OCI-LY7 (cell line): ENCODE data around the gene GPR32. TPM values are rescaled to one million over a fixed set of nuclear protein-coding genes. Genes with fewer than 3 reads are reported as not detected.

Experiments
- BruUV-seq: library from RNA; stranded (reverse); fragments of 400-500 nt; replicated peaks from 2 replicates; lab custom pipeline; 2021; lab: Mats Ljungman, UMichigan
- CTCF ChIA-PET: fragments of 300-600 bp; sonication (Branson Sonifier 250); formaldehyde crosslinking; loops from one replicate; lab custom pipeline; 2022; ENCODE audit warnings: antibody characterized with exemption; ENCODE audit not compliant: unreplicated experiment; lab: Charles Lee
- POLR2A ChIA-PET: fragments of 300-600 bp; sonication (Branson Sonifier 250); formaldehyde crosslinking; loops from one replicate; lab custom pipeline; 2022; ENCODE audit warnings: antibody characterized with exemption; lab: Charles Lee
- DNase-seq: peaks from one replicate; pipeline ENCODE4 v3.0.0-alpha.2; 2015; ENCODE audit warnings: low spot score
- H2AFZ ChIP-seq: fragments of 200-600 bp; sonication (generic), shearing (Covaris generic); 2 replicates; pipeline ENCODE4 v1.6.1; 2014; ENCODE audit warnings: mild to moderate bottlenecking, antibody characterized with exemption, low read length, moderate library complexity
- H3K27ac ChIP-seq: fragments of 200-600 bp; sonication (generic); 2 replicates; pipeline ENCODE4 v1.5.1; 2014; ENCODE audit warnings: mixed run types, low read depth, mild to moderate bottlenecking, moderate library complexity, low read length, inconsistent platforms; ENCODE audit not compliant: poor library complexity, severe bottlenecking
- H3K36me3 ChIP-seq: fragments of 200-600 bp; sonication (generic); 2 replicates; pipeline ENCODE4 v1.6.1; 2014; ENCODE audit warnings: mild to moderate bottlenecking, antibody characterized with exemption, low read length, moderate library complexity, mixed read lengths; ENCODE audit not compliant: insufficient read depth
- H3K4me1 ChIP-seq: fragments of 200-600 bp; sonication (generic); 2 replicates; pipeline ENCODE4 v1.5.1; 2014; ENCODE audit warnings: mild to moderate bottlenecking, low read length; ENCODE audit not compliant: insufficient read depth, poor library complexity, severe bottlenecking
- H3K4me2 ChIP-seq: fragments of 200-600 bp; sonication (generic); 2 replicates; pipeline ENCODE4 v1.6.1; 2014; ENCODE audit warnings: mild to moderate bottlenecking, low read length
- H3K4me3 ChIP-seq: fragments of 200-600 bp; sonication (generic); 2 replicates; pipeline ENCODE4 v1.5.1; 2014; ENCODE audit warnings: mild to moderate bottlenecking, low read depth, low read length; ENCODE audit not compliant: poor library complexity, severe bottlenecking
- H3K79me2 ChIP-seq: fragments of 200-600 bp; sonication (generic); 2 replicates; pipeline ENCODE4 v1.6.1; 2016; ENCODE audit warnings: low read depth, mild to moderate bottlenecking, low read length, moderate library complexity, mixed read lengths; ENCODE audit not compliant: insufficient read depth
- H3K9me2 ChIP-seq: fragments of 200-600 bp; sonication (generic); 2 replicates; pipeline ENCODE4 v1.6.1; 2016; ENCODE audit warnings: mild to moderate bottlenecking, low read length, mixed read lengths; ENCODE audit not compliant: insufficient read depth
- H3K9me3 ChIP-seq: fragments of 200-600 bp; sonication (generic); 2 replicates; pipeline ENCODE4 v1.6.1; 2014; ENCODE audit warnings: mild to moderate bottlenecking, mixed run types, low read length, mixed read lengths
- H4K20me1 ChIP-seq: fragments of 200-600 bp; sonication (generic); 2 replicates; pipeline ENCODE4 v1.6.1; 2014; ENCODE audit warnings: mild to moderate bottlenecking, antibody characterized with exemption, low read length, moderate library complexity, mixed read lengths; ENCODE audit not compliant: insufficient read depth
- EZH2phosphoT487 ChIP-seq: fragments of 200-600 bp; sonication (generic); IDR thresholded peaks from 2 replicates; pipeline ENCODE4 v1.6.1; 2018; ENCODE audit warnings: low read depth, borderline replicate concordance, mild to moderate bottlenecking, mixed run types, antibody characterized with exemption, low read length, moderate library complexity, mixed read lengths
- intact Hi-C: fragments of 100-400 bp; cut with micrococcal nuclease; formaldehyde crosslinking; loops from one replicate; pipeline ENCODE4 v1.10.0; 2022; ENCODE audit not compliant: unreplicated experiment
- total RNA-seq, 2 experiments: library from RNA; depleted of rRNA in 1 of 2; stranded (reverse); fragments of >200 nt in 1 of 2; shearing (Covaris generic) in 1 of 2; gene quantifications; 2 replicates each; pipeline ENCODE4 v1.2.3, GENCODE V29; 2014 to 2022
- TF ChIP-seq, protein P1 (sequence below): fragments of 200-600 bp; sonication (generic); conservative IDR thresholded peaks from 2 replicates; pipeline ENCODE4 v1.5.1; 2014; ENCODE audit warnings: mild to moderate bottlenecking, antibody characterized with exemption, low read length, moderate library complexity, mixed read lengths

GPR32 gene
- total RNA-seq, 2 experiments from 2014 or later: not detected

DNA sequence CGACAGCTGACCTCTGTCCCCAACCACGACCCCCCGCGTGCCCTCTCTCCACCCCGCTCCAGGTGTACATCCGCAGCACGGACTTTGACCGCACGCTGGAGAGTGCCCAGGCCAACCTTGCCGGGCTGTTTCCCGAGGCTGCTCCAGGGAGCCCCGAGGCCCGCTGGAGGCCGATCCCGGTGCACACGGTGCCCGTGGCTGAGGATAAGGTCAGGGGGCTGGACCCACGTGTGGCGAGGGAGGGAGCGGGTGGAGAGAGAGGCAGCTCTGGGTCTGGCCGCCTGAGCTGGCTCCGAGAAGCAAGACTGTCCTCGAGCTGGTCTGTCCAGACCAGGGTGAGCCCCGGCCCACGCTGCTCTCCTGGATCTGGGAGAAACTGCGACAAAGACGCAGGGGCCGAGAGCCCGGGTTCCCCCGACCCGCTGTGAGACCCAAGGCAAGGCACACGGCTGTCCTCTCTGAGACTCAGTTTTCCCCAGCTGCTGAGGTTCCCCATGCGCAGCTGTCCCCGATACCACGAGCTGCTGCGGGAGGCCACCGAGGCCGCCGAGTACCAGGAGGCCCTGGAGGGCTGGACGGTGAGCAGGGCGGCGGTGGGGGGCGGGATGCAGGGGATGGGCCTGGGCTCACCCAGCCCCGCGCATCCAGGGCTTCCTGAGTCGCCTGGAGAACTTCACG lies 21.5 kb downstream of the GPR32 start:
- TF ChIP-seq EZH2phosphoT487: no peak
- no peak overlapping the region for H3K4me3 ChIP-seq
- 0 out of 2 replicates have a peak, but pooled peaks cover under 1% of the 10 kb centered on the region for H4K20me1 ChIP-seq
- intact Hi-C loops: no loop called here
- ChIA-PET POLR2A (interaction anchor here (1.2 kb wide), 1 partner anchor 78 kb away, joined by 3 read pairs; no protein-coding TSS in a partner anchor), CTCF (no interaction called here)
- no peak overlapping the region for H2AFZ ChIP-seq
- H3K9me3 ChIP-seq: no peaks in the 10 kb centered on the region
- H3K27ac ChIP-seq: no peak overlapping the region
- H3K36me3 ChIP-seq: peaks cover 18% of the 10 kb centered on the region
- DNase-seq: no peak
- no peaks in the 10 kb centered on the region for H3K9me2 ChIP-seq
- no TSS peak for BruUV-seq
- no peaks in the 10 kb centered on the region for H3K79me2 ChIP-seq
- no peak overlapping the region for H3K4me2 ChIP-seq
- peaks cover 8% of the 10 kb centered on the region for H3K4me1 ChIP-seq

DNA sequence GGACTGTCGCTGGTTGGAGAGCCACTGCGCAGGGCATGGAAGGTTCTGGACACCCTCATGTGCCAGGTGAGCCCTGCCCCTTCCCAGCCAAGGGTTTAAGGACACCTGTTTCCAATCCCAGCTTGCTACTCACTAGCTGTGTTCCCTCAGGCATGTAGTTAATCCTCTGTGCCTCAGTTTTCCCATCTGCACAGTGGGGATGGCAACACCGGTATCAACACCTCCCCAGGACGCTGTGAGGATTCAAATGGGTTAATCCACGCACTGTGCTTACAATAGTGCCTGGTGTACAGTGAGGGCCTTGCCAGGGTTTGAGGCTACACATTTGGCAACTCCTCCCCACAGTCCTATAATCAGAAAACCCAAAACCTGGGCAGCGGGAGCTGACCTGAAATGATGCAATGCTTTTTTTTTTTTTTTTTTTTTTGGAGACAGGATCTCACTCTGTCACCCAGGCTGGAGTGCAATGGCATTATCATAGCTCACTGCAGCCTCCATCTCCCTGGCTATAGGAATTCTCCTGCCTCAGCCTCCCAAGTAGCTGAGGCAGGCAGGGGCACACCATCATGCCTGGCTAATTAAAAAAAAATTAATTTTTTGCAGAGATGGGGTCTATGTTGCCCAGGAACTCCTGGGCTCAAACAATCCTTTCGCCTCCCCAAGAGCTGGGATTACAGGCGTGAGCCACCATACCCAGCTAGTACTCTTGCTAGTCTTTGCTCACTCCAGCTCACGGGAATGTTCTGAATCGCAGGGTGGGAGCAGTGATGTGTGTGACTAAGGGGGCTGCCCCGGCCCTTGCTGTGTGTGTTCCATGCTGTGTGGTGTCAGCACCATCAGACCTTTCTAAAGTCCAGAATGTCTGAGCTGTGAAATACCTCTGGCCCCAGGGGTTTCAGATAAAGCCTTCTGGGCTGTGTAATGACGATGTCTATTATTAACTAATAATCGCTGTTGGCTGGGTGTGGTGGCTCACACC lies 22.3 kb downstream of the GPR32 start:
- POLR2A ChIA-PET: interaction anchor here (1.2 kb wide), 1 partner anchor 79 kb away, joined by 3 read pairs; no protein-coding TSS in a partner anchor
- no peaks in the 10 kb centered on the region for H3K9me3 ChIP-seq
- H3K79me2 ChIP-seq: no peaks in the 10 kb centered on the region
- no peak overlapping the region for H3K27ac ChIP-seq
- CTCF ChIA-PET: no interaction called here
- H4K20me1 ChIP-seq: 0 out of 2 replicates have a peak, but pooled peaks cover 6% of the 10 kb centered on the region
- BruUV-seq: no TSS peak
- peaks cover 8% of the 10 kb centered on the region for H3K4me1 ChIP-seq
- peaks cover 26% of the 10 kb centered on the region for H3K36me3 ChIP-seq
- TF ChIP-seq EZH2phosphoT487: no peak
- H3K4me2 ChIP-seq: no peak overlapping the region
- no peak overlapping the region for H3K4me3 ChIP-seq
- H2AFZ ChIP-seq: no peak overlapping the region
- intact Hi-C loops: no loop called here
- no peaks in the 10 kb centered on the region for H3K9me2 ChIP-seq
- DNase-seq: no peak

DNA sequence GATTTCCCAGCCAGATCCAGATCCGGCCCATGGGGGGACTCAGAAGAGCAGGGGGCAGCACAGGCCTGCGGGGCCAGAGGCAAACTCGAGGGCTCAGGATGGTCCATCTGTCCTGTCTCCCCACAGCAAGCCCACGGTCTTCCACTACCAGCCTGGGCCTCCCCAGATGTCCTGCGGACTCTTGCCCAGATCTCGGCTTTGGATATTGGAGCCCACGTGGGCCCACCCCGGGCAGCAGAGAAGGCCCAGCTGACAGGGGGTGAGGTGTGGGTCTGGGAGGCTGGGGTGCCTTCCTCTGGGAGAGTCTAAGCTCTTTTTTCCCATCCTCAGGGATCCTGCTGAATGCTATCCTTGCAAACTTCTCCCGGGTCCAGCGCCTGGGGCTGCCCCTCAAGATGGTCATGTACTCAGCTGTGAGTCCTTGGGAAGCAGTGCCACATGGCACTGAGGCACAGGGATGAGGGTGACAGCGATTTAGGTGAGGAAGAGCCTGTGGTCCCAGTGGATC lies 23.3 kb downstream of the GPR32 start:
- ChIA-PET CTCF (no interaction called here), POLR2A (no interaction called here)
- BruUV-seq: TSS peak; percentile 20
- Histone ChIP-seq H3K4me3 (no peak overlapping the region), H3K36me3 (peaks cover 37% of the 10 kb centered on the region), H3K4me1 (peaks cover 8% of the 10 kb centered on the region), H3K9me2 (no peaks in the 10 kb centered on the region), H3K27ac (no peak overlapping the region), H2AFZ (no peak overlapping the region), H4K20me1 (peaks cover 12% of the 10 kb centered on the region; the same call in 1 of the 2 replicates), H3K4me2 (no peak overlapping the region), H3K79me2 (no peaks in the 10 kb centered on the region), H3K9me3 (no peaks in the 10 kb centered on the region)
- DNase-seq: no peak
- intact Hi-C loops: no loop called here
- TF ChIP-seq, protein P1, sequence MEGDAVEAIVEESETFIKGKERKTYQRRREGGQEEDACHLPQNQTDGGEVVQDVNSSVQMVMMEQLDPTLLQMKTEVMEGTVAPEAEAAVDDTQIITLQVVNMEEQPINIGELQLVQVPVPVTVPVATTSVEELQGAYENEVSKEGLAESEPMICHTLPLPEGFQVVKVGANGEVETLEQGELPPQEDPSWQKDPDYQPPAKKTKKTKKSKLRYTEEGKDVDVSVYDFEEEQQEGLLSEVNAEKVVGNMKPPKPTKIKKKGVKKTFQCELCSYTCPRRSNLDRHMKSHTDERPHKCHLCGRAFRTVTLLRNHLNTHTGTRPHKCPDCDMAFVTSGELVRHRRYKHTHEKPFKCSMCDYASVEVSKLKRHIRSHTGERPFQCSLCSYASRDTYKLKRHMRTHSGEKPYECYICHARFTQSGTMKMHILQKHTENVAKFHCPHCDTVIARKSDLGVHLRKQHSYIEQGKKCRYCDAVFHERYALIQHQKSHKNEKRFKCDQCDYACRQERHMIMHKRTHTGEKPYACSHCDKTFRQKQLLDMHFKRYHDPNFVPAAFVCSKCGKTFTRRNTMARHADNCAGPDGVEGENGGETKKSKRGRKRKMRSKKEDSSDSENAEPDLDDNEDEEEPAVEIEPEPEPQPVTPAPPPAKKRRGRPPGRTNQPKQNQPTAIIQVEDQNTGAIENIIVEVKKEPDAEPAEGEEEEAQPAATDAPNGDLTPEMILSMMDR: no peak
- TF ChIP-seq EZH2phosphoT487: no peak
